Iris pigment epithelial cell (primary cell): ENCODE measurements around the gene TAB3.

Source experiments
- DNase-seq: peaks from one replicate; pipeline ENCODE4 v3.0.0-alpha.2; 2011; ENCODE audit warnings: low read depth

The TAB3 gene

DNA sequence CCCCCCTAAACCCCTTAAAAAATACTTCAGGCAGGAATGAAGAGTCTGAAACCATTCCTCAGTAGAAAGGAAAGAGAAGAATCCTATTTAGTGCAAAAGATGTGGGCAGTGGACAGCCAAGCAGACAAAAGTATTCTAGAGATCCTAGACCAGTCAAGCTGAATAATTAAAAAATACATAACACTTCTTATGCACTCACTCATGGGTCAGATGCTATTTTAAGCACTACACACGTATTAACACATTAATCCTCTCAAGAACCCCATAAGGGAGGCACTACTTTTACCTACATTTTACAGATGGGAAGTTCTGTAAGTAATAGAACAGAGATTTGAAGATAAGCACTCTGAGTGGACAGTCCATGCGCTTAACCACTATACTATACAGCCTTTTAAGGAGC is 5.9 kb downstream of the TAB3 start:
- DNase-seq, result no peak

DNA sequence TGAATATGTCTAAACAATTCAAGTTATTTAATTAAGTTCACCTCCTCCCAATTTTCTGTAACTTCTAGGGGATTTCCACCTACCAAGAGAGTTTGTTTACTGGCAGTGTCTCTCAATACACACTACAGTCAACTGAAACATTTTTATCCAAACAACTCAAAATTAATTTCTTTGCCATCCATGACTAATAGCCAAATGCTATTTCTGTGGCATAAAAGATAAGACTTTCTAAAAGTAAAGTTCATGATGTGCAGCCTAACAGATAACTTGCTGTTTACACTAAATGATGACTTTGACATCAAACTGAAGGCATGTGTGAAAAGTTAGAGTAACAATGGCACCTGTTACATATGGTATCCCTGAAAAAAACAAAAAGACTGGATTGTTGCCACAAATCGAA is 7.3 kb downstream of the TAB3 start:
- no peak for DNase-seq

DNA sequence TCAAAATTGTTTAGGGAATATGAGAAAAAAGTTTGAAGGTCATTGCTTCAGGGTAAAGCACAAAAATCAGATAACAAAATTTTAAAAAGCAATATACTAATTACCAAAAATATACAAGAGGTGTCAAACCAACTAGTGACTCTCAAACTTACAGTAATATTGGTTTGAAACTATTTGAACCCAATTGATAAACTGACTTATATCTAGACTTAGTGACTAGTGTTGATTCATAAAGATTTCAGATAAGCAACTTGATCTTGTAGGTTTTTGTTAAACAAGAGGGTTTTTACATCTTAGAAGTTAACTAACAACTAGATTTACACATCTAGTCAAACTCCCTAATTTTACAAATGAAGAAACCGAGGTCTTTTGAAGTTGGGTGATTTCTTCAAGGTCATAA is 7.7 kb downstream of the TAB3 start:
- no peak for DNase-seq

DNA sequence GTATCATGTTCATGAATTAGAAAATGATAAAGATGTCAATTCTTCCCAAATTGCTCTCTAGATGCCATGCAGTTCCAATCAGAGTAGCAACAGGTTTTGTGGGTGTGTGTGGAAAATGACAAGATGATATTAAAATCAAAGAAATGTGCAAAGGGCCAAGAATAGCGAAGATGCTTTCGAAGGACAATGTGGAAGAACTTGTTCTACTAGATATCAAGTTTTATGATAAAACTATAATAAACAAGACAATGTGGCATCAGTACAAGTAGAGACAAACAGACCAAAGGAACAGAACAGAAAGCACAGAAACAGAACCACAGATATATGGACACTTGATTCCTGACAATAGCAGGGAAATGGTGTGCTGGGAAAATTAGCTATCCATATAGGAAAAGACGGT is 9.0 kb downstream of the TAB3 start:
- DNase-seq, result no peak

DNA sequence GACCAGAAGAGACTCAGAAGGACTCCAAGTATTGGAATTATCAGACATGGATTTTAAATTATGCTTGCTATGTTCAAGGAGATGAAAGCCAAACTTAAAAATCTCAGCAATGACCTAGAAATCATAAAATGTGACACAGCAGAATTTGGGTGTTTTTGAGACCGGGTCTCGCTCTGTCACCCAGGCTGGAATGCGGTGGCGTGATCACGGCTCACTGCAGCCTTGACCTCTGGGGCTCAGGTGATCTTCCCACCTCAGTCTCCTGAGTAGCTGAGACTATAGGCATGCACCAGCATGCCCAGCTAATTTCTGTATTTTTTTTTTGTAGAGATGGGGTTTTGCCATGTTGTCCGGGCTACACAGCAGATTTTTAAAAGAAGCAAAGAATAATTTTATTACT is 12.7 kb downstream of the TAB3 start:
- DNase-seq, result no peak

DNA sequence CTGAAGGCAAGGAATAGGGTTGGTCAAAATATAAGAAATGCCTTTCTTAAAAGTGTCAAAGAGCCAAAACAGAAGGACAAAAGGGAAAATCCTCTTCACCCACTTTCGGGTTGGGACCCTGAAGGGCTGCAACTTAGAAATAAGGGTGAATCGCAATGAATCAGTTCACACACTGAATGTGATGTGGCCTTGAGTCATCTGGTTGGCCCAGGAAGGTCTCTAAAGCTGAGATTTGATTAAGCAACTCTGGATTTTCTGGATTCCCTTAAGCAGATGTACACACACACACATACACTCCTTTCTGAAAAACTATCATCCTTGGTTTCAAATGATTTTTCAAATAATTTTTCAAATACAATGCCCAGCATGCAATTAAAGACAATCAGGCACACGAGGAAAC is 13.1 kb downstream of the TAB3 start:
- DNase-seq, result peak; percentile 88

DNA sequence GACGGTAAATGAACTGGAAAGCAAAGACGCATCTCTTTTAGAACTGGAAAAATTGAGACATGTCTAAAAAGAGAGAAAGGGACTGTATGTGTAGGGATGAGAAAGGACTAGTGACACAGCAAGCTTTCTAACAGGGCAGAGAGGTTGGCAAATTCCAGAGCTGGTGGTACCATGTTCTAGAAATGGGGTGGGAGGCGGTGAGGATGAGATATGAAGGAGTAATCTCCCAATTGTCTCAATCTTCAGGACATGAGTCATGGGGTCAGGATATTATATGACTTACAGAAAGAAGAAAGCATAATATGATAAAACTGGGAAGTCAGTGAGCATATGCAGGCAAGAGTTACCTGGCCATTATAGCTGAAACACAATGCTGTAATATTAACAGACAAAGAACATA is 14.2 kb downstream of the TAB3 start:
- no peak for DNase-seq

DNA sequence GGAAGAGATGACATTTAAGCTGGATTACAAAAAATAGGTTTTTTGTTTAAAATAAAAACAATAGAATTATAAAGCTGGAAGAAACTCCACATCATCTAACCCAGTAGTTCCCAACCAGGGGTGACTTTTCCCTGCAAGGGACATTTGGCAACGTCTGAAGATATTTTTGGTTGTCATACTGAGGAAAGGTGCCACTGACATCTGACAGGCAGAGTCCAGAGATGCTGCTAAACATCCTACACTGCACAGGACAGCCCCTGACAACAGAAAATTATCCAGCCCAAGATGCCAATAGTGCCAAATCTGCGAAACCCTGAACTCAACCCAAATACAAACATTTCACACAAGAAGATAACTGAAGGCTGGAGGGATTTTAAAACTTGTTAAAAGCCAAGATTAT is 18.5 kb downstream of the TAB3 start:
- DNase-seq, result no peak

DNA sequence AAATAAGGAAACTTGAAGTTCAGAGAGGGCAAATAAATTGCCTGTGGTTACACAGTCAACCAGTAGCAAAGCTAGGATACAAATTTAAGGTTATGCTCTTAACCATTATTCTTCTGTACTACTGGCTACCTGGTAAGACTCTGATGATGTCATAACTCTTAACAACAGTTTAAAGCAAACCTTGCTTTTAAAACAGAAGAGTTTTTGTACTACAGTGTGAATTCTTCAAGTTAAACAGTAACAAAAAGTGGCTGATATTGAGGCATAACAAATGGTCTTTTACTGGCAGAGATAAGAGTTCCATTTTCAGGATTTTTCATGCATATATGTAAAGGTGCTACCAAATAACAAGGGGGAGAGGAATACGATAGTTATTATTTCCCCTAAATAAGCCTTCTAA is 23.4 kb downstream of the TAB3 start:
- DNase-seq, result no peak

DNA sequence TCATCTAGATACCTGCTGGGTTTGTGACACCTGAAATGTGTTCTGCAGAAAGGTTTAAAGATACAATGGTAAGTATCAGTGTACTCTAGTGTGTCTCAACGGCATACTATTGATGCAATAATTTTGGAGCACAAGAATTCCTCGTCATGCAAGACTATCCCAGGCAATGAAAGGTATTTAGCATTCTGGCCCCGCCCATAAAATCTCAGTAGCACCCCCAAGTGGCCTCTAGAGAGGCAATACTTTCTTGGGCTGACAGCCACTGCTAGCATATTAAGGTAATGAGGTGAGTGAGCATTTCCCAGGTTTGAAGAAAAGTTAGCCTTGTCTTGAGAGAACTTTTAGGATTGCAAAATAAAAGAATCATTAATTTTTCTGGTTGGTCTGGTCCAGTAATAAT is 24.0 kb downstream of the TAB3 start:
- peak; percentile 9 for DNase-seq

DNA sequence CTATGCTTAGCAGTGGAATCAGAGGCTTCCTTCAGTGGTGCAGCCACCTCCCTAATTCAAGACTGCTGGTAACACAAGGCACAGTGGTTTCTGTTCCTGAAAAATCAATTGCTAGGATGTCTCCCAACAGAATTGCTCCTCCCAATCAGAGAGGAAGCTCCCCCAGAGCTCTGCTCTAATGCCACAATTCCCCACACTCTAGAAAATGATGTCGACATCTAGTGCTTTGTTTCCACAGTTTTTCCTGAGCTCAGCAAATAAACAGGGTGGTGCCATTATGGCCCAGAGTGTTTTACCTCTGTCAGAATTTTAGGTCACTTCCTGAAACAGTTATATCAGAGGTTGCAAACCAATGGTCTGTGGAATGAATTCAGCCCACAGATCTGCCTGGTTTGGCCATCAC is 24.7 kb downstream of the TAB3 start:
- DNase-seq, result no peak

DNA sequence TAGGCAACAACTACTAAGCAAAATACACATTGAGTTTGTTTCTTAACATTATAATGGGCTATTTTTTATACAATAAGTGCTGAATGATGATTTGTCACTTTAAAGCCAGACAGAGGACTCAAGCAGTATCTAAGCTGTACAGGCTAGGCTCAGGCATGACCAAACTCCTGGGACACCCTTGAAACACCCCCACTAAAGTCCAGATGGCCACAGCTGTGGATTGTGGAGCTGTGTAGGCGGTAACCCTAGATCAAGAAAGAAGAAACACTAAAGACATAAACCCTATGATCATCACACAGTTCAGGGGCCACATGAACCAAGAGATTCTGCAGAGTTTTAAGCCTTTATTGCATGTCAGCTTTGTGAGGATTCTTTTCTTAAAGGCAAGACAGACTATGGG is 25.1 kb downstream of the TAB3 start:
- no peak for DNase-seq

DNA sequence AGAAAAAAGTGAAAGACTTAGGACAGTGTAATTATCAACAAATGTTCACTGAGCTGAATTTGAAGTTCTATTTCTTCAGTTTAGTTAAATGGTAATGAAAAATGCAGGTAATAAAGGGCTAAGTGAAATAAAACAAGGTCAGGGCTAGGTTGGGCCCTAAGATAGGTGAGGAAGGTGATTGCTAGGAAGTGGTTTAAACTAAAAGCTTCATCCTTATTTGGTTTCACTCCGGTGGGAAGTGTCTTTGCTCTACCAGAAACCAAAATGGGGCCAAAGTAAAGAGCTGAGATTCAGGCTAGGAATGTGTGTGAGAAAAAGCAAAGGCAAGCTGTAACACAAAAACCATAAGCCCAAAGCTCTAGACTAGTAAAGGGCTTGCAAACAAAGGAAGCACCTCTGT is 31.0 kb downstream of the TAB3 start:
- DNase-seq, result no peak

DNA sequence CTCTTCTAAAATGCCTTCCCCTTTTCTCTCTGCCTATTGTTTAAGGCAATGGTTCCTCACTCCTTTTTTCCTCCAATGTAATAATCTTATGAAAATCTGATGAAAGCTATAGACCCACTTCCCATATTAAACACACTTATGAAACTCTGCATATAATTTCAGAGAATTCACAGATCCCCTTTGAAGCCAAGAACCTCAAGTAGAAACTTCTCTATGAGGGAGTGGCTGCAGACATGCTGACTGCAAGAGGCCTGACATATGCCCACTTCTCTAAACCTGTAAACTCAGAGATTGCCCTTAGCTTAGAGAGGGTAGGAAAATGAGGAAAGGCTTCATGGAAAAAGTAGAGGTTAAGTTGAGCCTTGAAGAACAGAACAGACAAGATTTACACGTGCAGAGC is 37.6 kb downstream of the TAB3 start:
- no peak for DNase-seq

DNA sequence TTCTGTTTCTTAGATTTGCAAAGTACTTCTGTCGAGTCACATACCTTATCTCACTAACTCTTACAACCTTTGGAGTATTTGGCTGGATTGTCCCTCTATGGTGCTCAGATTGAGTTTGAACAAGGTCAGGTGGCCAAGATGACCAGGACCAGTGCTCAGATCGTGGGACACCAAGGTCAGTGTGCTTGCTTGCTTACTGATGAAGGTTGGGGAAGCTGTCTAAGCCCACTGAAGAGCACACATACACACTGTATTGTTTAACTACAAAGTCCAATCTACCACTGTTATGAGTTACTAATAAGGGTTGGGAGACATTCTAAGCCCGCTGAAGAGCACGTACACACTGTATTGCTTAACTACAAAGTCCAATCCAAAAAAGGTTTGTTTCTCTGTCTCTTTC is 53.7 kb downstream of the TAB3 start:
- no peak for DNase-seq

DNA sequence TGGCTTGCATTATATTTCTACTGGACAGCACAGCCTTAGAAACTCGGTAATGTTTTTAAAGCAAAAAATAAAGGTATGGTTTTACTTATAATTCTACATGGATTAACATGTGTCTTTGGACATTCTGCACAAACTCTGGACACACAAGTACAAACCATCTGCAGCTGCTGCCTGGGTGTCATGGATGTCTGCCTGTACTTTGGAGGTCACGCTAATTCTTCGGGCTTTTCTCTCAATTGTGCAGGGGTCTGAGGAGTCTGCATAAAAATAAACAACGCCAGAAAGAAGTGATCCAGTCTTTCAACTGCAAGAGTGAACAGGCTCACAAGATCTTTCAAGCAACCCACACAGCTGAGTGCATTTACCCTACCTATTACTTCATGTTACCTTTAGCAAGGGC is 55.2 kb downstream of the TAB3 start:
- DNase-seq, result no peak

DNA sequence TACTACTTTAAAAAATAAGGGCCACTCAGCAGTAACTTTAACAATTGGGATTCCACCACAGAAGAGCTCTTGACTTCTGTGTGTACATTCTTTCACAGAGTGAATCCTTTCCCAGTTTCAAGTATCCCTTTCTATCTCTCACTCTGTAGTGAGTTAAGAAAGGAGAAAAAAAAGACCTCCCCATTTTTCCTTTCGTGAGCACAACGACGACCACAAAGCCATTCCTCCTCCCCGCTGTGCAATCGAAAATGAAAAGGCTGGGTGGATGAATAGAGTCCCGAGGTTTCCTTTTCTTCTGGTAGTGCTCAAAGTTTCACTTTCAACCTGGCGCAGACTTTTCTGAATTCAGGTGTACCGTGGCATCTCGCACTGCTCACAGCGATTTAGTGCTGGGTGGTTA is 58.0 kb downstream of the TAB3 start:
- no peak for DNase-seq

DNA sequence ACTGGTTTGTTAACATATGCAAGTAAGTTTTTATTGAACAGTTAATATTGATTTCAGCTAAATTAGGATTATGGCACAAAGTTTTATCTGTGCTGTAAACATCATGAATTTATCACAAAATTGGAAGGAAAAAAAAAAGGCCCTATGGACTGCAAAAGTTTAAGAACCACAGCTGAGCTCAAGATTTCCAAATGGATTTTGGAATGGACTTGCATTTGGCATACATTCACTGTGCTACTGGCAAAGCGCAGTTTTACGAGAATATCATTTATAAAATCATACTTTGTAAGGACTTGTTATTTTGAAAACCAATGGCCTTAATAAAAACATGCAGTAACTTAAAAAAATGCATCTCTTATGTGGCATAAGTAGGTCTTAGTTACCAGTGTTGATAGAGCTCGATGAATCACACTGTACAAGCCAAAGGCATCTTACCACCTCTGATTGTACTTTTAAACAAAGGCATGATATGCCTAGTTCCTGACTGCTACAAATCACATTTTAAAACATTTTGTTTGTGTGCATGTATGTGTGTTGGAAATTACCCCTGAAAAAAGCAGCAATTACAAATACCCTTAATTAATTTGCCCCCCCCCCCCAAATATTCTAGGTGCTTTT is 58.6 kb downstream of the TAB3 start:
- DNase-seq, result no peak

DNA sequence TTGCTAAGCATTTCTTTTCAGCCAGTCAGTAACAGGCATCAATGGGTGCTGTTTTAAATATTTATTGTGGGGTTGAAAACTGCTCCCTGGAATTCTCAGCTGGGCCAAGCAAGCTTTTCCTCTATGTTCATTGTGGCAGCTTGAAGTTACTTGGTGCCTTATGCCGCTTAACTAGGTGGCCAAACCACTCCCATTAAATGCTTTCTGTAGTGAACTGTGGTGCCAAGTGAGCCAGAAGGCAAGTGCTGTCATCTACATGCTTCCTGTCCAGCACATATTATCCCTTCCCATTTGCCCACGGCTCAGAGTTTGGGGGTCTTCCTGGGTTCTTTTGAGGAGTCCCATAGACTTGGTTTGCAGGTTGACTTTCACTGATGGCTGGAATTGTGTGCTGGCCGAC is 64.8 kb downstream of the TAB3 start:
- no peak for DNase-seq

DNA sequence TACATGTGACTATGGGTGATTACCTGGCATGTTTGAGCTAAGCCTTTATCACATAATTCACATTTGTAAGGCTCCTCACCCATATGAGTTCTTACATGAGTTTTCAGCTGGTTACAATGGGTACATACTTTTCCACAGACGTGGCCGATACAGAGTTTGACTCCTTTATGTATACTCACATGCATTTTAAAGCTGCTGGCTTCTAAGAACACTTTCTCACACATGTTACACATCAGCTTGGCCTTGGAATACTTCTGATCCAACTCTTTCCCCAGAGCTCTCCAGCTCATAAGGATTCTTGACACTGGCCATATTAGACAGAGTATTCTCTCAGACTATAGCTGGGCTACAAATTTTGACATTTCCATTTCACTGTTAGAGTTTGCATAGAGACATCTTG is 66.3 kb downstream of the TAB3 start:
- no peak for DNase-seq

DNA sequence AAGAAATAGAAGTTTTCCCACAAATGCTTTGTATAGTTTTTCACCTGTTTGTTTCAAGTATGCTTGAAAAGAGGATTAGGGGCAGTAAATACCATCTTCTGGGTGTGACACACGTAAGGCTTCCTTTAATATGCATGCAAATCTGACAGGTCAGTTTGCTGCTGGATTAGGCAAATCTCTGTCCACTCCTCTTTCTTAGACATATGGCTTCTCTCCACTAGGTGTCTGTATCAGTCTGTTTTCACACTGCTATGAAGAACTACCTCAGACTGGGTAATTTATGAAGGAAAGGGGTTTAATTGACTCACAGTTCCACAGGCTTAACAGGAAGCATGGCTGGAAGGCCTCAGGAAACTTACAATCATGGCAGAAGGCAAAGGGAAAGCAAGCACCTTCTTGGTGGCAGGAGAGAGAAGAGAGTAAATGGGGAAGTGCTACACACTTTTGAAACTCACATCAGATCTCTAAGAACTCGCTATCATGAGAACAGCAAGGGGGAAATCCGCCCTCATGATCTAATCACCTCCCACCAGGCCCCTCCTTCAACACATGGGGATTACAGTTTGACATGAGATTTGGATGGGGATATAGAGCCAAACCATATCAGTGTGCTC is 66.9 kb downstream of the TAB3 start:
- DNase-seq, result no peak

DNA sequence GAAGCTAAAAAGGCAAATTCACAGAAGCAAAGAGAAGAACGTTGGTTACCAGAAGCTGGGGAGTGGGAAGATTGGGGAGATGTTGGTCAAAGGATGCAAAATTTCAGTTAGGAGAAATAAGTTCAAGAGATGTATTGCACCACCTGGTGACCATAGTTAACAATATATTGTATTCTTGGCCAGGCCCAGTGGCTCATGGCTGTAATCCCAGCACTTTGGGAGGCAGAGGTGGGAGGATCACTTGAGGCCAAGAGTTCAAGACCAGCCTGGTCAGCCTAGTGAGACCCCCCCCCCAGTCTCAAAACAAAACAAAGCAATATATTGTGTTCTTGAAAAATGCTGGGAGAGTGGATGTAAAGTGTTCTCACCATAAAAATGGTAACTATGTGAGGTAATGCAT is 67.9 kb downstream of the TAB3 start:
- DNase-seq, result no peak

DNA sequence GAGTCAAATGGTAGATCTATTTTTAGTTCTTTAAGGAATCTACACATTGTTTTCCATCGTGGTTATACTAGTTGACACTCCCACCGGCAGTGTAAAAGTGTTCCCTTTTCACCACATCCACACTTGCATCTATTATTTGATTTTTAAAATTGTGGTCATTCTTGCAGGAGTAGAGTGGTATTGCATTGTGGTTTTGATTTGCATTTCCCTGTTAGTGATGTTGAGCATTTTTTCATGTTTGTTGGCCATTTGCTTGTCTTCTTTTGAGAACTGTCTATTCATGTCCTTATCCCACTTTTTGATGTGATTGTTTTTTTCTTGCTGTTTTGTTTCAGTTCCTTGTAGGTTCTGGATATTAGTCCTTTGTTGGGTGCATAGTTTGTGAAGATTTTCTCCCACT is 70.0 kb downstream of the TAB3 start:
- DNase-seq, result no peak

DNA sequence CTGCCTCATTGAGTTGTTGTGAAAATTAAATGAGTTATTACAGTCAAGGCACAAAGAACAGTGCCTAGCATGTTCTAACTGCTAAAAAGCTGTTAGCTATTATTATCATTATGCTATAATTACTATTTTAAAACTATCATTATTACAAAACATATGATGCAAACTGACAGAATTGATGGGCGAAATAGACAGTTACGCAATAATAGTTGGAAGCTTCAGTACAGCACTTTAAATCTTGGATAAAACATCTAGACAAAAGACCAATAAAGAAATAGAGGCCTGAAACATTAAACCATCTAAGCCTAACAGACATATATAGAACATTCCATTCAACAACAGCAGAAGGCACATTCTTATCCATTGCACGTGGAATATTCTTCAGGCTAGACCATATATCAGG is 73.0 kb downstream of the TAB3 start:
- no peak for DNase-seq

DNA sequence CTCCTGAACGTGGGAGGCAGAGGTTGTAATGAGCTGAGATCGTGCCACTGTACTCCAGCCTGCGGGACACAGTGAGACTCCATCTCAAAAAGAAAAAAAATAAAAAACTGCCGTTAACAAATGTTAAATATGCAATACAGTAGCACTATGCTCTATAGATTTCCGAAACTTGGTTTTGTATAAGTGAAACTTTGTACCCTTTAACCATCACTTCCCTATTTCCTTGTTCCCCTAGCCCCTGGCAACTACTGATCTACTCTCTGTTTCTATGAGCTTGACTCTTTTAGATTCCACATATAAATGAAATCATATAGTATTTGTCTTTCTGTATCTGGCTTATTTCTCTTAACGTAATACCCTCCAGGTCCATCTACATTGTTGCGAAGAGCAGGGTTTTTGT is 74.1 kb downstream of the TAB3 start:
- no peak for DNase-seq
